HG02840 (cell line): ENCODE results near the gene FN1.

Experiments used
- ATAC-seq: cut with Tn5 transposase; IDR thresholded peaks from one replicate; pipeline ENCODE4 v1.9.1; 2021; ENCODE audit warnings: mild to moderate bottlenecking, moderate library complexity, moderate number of reproducible peaks; ENCODE audit not compliant: unreplicated experiment, low FRiP score

The FN1 gene

DNA sequence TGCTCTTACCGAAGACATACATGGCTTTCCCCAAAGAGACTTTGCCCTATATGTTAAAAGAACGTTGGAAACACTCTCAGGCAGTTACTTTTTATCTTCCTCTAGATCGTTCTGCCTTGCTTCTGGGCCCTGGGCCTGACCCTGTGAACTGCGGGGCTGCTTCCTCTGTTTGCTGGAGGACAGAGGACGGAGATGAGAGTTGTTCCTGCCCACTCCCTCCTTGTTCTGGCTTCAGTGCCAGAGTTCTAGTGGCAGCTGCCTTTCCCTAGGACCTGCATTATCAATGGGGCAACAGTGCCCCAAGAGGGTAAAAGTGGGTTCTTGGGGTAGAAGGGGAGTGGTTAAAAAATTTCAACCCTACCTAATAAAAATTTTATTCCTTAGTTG, 6.5 kb upstream of the FN1 start:
- ATAC-seq: no peak

DNA sequence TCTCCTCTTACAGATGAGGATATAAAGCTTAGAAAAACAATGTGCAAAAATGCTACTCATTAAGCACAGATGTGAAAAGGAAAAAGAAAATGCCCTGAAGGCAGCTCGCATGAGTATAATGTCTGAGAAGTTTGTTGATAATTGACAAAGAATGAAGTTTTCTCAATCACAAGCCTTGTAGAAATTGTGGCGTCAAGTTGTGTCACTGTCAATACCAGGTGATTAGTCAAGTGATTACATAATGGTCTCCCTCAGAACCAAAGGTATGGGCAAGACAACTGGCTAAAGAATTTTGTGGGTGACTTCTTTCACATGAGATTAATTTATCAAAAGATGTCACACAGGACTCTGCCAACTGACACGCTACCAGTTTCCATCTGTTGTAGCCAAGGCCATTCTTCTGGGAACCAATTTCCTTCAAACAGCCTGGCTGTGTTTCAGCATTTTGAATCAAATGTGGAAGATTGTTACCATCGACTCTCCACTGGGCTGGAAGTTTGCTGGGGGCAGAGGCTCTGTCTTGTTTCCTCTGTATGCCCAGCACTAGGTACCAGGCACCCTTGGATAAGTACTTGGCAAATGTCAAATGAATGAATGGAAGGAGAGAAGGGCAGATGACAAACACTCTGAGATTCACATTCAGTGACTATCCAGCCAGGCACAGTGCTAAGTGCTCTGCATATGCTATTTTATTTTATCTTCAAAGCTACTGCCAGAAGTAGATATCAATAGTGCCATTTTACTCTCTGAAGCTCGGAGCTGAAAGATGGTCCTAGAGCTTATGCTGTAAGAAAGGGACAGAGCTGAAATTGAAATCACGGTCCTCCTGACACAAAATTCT, 5.9 kb upstream of the FN1 start:
- ATAC-seq: no peak

- ATAC-seq: no peak
Measured at GRCh38 chr2:215439980-215440512, 4.2 kb upstream of the FN1 start.

DNA sequence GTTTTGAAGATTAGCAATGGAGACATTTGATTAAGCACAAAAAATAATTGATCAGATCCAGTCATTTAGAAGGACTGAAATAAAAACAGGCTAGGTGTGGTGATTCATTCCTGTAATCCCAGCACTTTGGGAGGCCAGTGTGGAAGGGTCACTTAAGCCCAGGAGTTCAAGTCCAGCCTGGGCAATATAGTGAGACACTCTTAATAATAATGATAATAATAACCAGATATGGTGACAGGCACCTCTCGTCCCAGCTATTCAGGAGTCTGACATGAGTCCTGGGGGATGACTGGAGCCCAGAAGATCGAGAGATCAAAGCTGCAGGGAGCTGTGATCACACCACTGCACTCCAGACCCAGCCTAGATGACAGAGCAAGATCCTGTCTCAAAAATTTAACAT, 3.5 kb upstream of the FN1 start:
- ATAC-seq: no peak

- no peak for ATAC-seq
Measured at GRCh38 chr2:215437614-215438013, 1.7 kb upstream of the FN1 start.

DNA sequence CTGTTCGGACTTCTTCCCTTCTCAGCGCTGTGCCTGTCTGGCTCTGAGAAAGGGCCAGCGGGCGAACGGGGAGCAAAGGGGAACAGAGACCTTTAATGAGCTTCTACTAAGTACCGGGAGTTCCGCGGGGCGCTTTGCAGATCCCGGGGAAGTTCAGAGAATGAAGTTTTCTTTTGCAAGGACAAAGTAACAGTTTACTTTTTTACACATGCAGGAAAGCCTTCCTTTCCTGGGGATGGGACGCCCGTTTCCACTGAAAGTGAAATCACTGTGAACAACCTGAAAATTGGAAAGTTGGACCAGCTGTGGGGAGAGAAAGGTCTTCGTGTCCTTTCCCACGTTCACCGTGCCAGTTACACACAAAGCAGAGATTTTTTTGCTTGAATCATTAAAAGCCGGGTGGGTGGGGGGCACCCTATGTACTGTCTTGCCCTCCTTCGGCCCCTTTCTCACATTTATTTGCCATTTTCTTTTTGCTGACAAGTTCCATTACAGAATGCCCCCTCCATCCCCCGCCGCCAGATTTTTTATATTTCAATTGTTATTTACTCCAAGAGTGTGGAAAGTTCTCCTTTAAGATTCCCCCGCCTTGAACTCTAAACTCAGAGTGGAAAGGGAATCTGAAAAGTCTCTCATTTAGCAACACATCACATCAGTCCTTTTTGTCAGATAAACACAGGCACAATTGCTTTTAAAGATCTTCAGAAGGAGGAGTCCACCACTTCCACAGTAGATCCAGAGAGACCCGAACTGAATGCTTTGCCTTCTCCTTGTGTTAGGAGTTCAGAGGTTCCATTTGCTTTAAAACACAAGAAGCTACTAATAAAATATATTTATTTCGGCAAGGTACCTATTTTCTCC, 1.1 kb upstream of the FN1 start:
- ATAC-seq: no peak

DNA sequence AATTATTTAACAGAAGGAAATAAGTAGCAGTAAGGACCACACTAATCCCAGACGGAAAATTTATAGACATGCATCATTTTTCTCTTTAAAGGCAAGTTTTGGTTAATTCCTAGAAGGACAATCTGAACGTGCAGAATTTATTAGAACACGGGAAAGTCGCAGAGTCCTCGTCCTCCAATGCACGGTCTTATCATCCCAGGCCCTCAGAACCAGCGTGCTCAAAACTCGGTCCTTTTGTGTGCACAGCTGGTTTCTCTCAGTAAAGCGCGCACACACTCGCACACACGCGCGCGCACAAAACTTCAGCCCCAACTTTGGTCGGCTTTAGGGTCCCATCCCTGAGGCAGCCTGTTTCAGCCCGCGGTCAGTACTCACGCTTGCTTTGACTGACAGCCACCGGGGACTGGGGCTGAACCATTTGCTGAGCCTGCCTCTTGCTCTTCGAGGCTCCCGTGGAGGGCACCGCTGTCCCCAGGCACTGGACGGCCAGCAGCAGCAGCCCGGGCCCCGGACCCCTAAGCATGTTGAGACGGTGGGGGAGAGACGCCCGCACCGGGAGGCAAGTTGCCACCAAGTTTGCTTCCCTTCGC, 493 bp downstream of the FN1 start:
- ATAC-seq: peak; percentile 25

GRCh38 chr2:215434447-215435279, 1.2 kb downstream of the FN1 start:
- ATAC-seq: no peak

DNA sequence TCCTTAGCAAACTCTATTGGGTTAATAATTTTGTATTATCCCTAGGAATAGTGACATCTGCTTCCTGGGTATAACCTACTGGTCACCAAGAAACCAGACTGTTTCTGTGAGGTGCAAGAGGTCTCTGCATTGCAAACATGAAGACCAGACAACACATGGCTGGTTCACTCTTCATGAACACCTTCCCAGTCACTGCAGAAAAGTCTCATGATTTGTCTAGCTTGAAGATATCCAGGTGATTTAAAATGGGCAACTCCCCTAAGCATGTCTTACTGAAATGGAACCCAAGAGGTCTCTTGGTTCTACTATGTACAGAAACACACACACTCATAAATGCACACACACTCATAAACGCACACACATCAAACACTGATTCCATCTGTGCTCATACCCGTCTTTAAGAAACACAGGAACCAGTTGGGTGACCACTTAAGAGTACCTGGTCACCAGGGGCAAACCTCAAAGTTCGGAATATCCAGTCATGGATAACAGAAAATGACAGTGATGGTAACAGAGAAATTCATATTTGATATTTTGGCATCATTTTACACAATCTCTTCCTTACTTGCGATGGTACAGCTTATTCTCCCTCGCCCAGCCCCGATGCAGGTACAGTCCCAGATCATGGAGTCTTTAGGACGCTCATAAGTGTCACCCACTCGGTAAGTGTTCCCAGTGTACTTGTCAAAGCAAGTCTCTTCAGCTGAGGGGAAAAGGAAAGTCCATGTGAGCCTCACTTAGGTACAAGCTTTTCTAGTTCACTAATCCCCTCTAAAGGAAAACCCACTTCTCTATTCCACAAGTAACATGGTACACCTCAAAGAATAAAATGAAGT, 2.9 kb downstream of the FN1 start:
- ATAC-seq: no peak

DNA sequence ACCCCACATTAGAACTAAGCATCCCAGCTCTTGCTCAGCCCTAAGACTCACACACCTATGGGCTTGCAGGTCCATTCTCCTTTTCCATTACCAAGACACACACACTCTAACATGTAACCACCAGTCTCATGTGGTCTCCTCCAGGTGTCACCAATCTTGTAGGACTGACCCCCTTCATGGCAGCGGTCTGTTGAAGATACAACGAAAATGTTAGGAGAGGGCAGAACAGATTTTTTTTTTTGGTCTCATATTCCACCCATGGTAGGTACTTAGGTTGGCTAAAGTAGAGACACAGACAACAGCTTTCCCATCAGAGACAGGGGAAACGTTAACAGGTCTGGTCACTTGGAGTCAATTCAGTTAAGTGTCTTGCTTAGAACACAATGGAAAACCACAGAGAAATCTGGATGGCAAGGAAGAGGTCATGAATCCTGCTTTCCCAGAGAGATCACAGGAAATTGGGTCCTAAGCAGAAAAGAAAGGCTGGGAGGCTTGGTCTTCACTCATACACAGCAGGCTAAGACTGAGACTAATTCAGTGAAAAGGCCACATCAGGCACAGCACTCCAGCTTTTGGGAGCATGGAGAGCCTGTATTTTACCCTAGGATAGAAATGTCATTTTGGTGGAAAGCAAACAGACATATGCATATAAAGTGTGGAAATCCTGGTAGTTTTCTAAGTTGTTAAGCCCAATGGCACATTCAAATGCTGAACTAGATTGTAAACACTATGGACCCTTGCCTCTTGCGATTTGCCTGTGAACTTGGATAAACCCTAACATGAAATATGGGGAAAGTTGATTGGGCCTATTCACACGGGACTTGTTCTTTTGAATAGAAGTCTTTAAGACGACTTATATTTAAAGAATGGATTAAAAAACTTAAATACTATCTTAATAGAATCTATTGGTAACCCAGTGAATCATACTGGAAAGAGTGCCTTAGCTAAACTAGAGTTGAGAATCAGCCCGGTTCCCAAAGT, 3.8 kb downstream of the FN1 start:
- no peak for ATAC-seq

DNA sequence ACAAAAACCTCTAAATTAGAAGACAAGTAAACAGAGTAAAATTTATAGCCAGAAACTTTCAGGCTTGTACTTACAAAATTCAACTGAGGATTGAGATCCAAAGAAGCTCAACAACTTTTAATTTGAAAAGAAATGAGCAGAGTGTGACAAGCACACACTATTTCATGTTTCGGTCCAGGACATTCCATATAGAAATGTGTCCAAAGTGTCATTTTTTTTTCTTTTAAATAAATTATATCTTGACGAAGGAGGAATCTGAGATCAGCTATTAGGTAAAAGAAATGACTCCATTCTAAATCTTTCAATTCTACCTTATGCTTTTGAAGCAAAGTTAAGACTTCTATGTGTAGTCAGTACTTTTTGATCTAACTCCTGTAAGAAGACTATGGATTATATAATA, 4.6 kb downstream of the FN1 start:
- no peak for ATAC-seq

DNA sequence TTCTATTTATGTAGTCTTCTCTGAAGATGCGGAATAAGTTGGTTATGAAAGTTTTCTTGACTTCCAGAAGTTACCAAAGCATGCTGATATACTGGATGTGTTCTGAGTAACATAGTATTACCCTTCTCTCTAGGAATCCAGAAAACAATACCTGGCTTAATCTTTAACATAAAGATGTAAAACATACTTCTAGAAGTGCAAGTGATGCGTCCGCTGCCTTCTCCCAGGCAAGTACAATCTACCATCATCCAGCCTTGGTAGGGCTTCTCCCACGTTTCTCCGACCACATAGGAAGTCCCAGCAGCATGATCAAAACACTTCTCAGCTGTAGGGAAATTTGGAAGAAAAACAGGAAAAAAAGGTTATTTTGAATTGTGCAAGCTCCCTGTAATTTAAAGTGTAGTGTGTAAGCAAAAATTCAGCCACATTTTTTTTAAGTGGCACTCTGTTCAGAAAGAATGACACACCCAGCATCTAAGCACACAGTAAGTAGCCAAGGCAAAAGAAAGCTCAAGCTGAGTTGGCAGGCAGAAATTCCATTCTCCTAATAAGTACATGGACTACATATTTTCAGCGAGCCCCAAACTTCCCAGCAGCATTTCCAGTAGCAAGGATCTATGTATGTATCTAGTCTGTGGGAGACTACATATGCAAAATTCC, 5.2 kb downstream of the FN1 start:
- ATAC-seq: no peak

GRCh38 chr2:215429424-215429823, 6.4 kb downstream of the FN1 start:
- no peak for ATAC-seq

DNA sequence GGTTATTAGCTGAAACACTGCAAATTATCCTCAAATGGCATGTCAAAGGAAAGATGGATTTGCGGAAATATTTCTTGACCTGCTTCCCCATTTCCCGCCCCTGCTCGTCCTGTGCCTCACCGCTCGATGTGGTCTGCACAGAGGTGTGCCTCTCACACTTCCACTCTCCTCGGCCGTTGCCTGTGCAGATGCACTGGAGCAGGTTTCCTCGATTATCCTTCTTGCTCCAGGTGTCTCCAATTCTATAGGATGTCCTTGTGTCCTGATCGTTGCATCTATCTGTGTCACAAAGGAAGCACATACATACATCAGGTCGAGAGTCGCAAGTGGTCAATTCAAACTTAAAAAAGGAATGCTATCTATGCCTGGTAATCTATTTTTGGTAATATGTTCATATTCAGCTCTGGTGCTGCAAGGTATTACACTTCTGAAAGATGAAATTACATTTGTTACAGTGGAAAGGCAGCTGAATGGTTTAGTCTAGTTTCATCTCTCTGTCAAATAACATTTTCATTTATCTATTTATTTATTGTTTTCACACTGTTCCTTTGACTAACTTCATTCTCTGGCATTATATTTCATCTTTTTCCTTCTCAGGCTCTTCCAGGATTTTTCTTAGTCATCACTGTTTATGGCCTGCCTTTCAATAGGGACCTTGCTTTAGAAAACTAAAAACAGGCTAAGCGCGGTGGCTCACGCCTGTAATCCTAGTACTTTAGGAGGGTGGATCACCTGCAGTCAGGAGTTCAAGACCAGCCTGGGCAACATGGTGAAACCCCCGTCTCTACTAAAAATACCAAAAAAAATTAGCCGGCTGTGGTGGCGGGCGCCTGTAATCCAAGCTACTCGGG, 7.6 kb downstream of the FN1 start:
- no peak for ATAC-seq

- no peak for ATAC-seq
Measured at GRCh38 chr2:215427585-215427984, 8.3 kb downstream of the FN1 start.

GRCh38 chr2:215425021-215425782, 10.7 kb downstream of the FN1 start:
- ATAC-seq: no peak
